ENCODE measurements around the gene ADGRV1.

GRCh38 chr5:90853750-90854149 is 295.2 kb downstream of the ADGRV1 start:
- TF ChIP-seq, protein P1, sequence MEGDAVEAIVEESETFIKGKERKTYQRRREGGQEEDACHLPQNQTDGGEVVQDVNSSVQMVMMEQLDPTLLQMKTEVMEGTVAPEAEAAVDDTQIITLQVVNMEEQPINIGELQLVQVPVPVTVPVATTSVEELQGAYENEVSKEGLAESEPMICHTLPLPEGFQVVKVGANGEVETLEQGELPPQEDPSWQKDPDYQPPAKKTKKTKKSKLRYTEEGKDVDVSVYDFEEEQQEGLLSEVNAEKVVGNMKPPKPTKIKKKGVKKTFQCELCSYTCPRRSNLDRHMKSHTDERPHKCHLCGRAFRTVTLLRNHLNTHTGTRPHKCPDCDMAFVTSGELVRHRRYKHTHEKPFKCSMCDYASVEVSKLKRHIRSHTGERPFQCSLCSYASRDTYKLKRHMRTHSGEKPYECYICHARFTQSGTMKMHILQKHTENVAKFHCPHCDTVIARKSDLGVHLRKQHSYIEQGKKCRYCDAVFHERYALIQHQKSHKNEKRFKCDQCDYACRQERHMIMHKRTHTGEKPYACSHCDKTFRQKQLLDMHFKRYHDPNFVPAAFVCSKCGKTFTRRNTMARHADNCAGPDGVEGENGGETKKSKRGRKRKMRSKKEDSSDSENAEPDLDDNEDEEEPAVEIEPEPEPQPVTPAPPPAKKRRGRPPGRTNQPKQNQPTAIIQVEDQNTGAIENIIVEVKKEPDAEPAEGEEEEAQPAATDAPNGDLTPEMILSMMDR (IDR thresholded peaks at IDR 0.05) = no peak
- TF ChIP-seq ZFX (IDR thresholded peaks at IDR 0.05; ENCODE audit: borderline replicate concordance) = no peak

Data from 22Rv1 (cell line).